ENCODE measurements around the gene SMG6.
"Not testable (repeated sequence)": the region's sequence is repeated elsewhere in the genome, so short reads cannot be mapped to it uniquely, and the experiment has no call there.

Gene SMG6

DNA sequence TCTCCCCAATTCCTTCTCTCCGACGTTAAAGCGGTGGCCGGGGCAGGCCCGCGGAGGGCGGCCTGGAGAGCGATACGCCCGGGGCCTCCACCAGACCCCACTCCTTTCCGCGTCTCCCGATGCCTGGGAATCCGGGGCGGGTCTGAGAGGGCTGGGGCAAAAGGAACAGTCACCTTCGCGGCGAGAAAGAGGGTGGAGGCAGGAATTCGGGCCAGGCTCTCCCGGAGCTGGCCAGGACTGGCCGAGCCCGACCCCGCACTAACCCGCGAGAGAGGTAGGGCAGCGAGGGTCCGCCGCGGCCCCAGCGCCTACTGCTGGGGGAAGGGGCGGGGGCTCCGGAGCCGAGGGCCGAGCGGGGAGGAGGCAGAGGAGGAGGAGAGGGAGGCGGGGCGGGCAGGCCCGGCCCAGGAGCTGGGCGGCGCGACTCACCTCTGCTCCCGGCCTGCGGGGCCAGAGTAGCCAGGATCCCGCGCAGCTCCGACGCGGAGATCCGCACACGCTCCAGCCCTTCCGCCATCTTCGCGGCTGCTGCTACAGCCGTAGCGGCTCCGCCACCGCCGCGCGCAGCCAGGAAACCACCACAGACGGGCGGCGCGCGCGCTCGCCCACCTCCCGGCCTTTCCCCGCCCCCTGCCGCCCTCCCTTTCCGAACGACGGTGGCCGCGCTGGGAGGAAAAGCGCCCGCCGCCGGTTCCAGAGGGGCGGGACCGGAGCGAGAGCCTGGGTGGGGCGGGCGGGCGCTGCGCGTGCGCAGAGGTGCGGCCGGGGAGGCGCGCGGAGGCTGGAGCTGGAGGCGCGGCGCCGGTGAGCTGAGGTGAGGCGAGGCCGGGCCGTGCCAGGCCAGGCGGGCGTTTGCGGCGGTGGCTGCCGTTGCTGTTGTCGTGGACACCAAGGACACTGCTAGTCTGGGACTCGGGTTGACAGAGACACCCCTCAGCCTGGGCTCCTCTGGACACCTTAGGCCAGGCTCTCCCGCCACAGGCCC lies at the start of gene SMG6, which contains the start of gene SRR:
TSS of gene SMG6 (minus strand) at position 582 of the 985 bp plus-strand sequence. CDS start at position 517, 65 bp downstream.
TSS of gene SRR (plus strand) at position 747 of the 985 bp plus-strand sequence. CDS start 11,611 bp downstream, outside the sequence.
- DNase-seq (ENCODE audit: low spot score): peak; percentile 99

DNA sequence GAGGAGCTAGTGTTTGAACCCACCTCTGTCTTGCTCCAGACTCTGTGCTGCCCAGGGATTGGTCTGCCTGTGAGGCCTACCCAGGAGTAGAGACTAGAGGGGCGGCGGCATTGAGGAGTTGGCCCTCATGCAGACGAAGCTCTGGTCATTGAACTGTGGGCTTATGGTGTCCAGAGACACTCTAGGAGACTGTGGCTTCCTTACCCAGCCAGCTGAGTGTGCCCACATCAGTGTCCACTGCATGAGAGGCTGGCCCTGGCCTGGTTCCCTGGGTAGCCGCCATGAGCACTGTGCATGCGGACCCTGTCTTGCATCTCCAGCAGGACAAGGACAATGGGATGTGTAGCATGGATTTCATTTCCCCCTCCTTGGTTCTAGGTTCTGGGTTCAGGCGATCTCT lies 47.7 kb upstream of the SMG6 start:
- no peak for DNase-seq (ENCODE audit: low spot score)

- DNase-seq (ENCODE audit: low spot score): no peak
Observed at GRCh38 chr17:2347805-2348685, 44.5 kb upstream of the SMG6 start.

GRCh38 chr17:2346475-2346874 lies 42.9 kb upstream of the SMG6 start:
- no peak for DNase-seq (ENCODE audit: low spot score)

GRCh38 chr17:2344528-2344927 lies 40.9 kb upstream of the SMG6 start:
- no peak for DNase-seq (ENCODE audit: low spot score)

DNA sequence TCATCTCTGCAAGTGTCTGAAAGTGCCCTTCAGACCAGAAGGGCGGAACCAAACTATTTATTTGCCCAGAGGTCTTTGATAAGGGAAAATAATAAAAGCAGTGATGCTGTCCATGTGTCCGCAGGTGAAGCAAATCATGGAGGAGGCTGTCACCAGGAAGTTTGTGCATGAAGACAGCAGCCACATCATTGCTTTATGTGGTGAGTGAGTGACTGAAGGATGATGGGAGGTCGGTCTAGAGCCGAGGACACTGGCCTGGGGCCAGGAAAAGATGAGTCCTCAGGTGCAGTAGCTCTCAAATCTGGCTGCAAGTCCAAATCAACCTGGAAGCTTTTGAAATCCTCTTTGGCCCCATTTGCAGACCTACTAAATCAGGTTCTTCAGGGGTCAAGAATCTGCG lies 39.8 kb upstream of the SMG6 start:
- no peak for DNase-seq (ENCODE audit: low spot score)

DNA sequence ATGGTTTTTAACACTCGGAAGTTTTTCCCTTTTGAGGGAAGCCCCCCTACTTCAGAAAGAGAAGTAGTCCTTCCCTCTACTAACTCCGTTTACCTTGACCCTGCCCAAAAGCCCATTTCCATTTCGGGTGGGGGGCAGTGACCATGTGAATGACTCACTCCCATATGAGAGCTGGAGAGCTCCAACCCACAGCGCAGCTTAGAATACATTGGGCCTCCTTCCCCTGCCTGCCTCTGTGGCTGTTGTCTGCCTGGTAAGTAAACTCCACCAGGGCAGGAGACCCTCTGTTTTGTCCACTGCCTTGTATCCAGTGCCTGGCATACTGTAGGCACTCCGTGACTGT lies 34.7 kb upstream of the SMG6 start:
- no peak for DNase-seq (ENCODE audit: low spot score)

DNA sequence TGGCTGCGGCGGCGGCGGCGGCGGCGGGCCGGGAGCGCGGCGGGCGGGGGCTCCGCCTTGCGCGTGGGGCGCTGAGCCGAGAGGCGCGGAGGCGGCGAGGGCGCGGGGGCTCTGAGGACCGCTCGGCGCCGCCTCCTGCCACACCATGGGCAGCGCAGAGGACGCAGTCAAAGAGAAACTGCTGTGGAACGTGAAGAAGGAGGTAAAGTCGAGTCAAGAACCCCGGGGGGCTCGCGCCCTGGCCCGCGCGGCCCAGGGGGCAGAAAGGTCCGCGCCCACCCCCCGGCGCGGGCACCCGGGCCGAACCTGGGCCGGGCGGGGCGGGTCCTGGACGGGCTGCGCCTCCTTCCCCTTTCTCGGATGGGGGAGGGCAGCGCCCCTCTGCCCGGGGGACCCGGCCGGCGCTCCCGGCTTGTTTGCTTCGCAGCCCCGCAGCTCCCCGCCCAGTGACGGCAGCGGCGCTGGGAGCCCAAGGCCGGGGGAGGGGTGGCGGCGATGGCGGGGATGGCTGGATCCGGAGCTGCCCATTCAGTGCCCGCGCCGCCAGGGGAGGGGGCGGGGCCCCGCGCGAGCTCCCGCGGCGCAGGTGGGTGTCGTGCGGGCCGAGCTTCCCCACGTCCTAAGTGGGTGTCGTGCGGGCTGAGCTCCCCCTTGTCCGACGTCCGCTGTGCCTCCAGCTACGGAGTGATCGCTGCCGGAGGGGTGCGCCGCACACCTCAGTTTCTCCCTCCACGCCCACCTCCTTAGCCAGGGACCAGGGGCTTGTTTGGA lies 34.1 kb upstream of the SMG6 start:
- DNase-seq (ENCODE audit: low spot score): peak; percentile 72

DNA sequence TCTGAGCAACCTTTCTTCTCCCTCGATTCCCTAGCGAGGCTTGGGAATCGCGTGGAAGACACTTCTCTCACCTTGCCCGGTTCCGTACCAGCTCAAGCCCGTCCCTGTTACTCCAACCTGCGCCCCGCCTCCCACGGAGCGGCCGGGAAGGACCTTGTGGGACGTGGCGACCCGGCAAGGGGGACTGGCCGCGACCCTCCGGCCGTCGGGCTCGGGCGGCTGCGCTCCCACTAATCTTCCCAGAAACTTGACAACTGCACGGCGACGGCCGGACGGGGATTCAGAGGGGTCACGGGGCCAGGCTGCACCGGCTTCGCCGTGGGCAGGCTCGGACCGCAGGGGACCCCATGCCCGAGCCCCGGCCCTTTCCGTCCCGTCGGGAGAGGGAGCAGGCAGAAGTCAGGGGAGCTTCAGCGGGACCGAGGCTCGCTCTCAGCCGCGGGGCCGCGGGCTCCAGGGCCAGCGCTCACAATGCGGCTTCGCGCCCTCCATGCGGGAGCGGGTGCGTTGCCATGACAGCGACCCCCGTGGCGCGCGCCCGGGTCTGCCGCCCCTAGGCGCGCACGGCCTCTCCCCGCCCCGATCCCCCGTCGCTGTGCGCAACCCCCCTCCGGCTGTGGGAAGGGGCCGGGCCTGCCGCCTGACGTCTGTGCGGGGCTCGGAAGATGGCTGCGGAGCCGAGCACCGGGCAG lies 33.4 kb upstream of the SMG6 start, which contains the start of gene SGSM2:
TSS of gene SGSM2 (plus strand) at position 650 of the 692 bp plus-strand sequence. CDS start 188 bp downstream, outside the sequence.
- DNase-seq (ENCODE audit: low spot score): peak; percentile 74

DNA sequence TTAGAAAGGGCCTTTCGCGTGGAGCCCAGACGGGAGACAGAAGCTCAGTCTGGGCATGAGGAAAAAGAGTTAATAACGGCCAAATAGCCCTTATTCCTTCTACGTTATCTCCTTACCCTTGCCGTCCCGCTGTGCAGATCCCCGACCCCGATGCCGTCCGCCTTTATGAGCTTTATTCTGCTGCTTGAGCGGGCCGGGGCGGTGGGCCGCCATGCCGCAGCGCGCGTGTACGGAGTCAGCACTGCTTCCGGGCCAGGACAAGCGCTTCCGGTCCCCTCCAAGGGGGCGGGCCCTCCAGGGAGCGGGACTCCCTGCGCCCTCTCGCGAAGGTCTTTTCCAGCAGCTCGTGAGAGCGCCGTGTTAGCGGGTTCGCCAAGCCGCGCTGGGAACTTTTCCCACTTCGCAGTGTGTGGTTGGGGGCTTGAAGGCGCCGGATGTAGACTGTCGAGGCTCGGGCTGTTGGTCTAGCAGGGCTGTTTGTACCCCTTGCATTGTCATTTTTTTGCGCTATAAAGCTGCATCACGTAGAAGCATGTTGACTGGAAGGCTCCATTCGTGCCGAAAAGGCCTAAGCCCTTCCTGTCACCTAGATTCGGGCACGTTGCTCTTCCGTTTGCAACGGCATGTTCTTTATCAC lies 32.7 kb upstream of the SMG6 start, which contains the start of gene TSR1:
TSS of gene TSR1 (minus strand) at position 243 of the 637 bp plus-strand sequence. CDS start at position 213, 30 bp downstream.
- DNase-seq (ENCODE audit: low spot score): peak; percentile 96

DNA sequence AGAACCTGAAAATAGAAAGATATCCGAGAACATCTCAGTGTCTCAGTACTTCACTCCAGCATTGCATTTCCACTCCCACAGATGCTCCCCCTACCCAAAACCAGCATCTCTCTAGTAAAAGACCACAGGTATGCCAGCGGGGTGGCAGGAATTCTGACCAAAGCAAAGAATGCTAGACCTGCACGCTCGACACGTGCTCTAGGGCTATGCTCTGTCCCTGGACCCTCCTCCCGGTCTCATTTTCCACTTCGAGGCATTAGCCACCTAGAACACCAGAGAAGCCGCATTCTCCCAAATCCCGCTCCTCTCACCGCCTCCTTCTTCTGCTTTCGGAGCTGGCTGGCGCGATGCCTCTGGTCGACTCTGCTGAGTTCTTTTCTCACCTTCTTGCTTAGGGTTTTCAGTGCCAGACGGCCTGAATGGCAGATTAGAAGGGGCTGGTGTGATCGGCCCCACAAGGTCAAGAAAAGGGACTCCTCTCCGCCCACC lies 32.2 kb upstream of the SMG6 start:
- peak; percentile 27 for DNase-seq (ENCODE audit: low spot score)

GRCh38 chr17:2331303-2331702 lies 27.7 kb upstream of the SMG6 start:
- DNase-seq (ENCODE audit: low spot score): no peak

DNA sequence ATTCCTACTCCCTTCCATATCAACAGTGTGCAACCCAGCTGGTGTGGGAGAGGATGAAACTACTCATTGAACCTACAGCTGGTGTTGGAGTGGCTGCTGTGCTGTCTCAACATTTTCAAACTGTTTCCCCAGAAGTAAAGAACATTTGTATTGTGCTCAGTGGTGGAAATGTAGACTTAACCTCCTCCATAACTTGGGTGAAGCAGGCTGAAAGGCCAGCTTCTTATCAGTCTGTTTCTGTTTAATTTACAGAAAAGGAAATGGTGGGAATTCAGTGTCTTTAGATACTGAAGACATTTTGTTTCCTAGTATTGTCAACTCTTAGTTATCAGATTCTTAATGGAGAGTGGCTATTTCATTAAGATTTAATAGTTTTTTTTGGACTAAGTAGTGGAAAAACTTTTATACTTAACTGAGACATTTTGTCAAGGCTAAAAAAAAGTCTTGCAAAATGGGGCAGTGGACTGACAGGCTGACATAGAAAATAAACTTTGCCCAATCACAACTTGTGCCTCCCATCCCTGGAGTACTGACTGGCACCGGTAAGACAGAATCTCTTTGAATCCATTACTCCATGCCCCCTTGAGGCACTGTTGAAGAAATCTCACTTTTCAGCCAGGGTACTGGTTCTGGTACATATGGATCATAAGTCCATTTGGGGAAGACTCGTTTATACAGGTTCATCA lies 20.2 kb upstream of the SMG6 start:
- DNase-seq (ENCODE audit: low spot score): no peak

- DNase-seq (ENCODE audit: low spot score): no peak
Observed at GRCh38 chr17:2321399-2321798, 17.8 kb upstream of the SMG6 start.

DNA sequence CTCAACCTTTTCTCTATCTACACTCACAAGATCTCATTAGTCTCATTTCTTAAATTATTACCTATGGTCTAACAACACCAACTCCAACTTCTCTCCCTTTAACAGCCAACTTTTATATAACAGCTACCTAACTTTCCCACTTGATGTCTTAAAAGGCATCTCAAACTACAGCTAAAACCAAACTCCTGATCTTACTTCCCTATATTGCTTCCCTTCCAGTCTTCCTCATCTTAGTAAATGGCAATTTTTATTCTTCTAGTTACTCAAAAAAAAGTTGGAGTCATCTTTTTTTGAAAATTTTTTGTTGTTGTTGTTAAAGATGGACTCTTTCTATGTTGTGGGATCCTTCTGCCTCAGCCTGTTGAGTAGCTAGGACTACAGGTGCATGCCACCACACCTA lies 15.5 kb upstream of the SMG6 start:
- no peak for DNase-seq (ENCODE audit: low spot score)

DNA sequence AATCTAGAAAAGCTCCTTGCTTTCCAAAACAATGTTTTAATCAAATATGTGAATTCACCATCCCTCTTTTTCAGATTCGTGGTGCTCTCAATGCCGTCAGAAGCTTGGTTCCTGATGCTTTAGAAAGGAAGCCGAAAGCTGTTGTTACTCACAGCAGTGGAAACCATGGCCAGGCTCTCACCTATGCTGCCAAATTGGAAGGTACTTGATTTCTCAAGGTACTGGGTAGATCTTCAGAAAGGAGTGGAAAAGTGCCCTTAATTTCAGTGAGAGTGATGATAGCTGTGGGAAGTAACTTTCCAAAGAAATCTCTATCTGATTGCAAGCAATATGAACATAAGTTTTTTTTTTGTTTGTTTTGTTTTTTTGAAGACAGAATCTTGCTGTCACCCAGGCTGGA lies 14.2 kb upstream of the SMG6 start:
- no peak for DNase-seq (ENCODE audit: low spot score)

DNA sequence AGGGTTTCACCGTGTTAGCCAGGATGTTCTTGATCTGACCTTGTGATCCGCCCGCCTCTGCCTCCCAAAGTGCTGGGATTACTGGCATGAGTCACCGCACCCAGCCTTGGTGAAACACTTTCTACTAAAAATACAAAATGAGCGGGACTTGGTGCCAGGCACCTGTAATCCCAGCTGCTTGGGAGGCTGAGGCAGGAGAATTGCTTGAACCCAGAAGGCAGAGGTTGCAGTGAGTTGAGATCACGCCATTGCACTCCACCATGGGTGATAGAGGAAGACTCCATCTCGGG lies 13.3 kb upstream of the SMG6 start:
- DNase-seq (ENCODE audit: low spot score): not testable (repeated sequence)

DNA sequence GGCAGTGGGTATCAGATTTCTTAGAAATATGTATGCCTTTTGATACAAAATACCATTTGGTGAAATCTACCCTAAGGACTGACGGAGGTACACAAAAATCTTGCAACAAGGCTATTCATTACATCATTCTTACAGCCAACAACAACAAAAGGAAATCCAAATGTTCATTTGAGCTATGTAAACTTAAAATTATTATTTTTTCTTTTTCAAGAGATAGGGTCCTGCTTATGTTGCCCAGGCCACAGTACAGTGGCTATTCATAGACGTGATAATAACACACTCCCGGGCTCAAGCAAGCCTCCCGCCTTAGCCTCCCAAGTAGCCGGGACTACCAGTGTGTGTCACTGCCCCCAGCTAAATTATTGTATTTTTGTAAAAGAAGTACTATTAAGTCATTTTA lies 9.2 kb upstream of the SMG6 start:
- DNase-seq (ENCODE audit: low spot score): no peak

DNA sequence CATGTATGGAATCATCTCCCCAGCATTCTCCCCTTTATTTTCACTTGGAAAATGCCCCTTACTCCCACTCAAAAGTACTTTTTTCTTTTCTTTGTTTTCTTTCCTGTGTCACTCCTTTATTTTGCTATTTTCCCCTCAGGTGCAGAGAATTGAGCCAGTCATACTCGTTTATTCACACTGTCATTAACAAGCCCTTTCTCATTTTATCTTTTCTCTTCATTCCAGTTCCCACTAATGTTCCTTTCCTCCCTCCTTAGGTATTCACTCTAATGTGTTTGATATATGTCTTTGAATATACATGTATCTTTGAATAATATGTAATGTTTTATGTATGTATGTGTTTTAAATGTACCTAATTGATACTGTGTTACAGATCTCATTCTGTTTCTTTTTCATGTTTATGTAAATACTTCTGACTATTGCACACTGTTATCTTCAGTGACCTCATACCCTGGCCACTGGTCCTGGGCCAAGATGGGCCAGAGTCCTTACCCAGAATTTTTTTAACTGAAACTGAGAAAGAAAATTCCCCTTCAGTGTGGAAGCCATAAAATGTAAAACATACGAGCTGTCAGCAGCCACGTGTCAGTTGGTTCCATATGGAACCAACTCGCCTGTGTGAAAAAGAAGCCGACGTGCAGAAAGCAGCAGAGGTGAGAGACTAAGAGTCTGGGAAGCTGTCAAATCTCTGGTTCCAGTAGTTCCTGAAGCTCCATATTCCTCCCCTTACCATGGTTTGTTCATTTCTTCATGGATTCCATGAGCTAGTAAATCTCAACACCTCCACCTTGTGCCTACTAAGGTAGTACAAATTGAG lies 6.0 kb upstream of the SMG6 start:
- DNase-seq (ENCODE audit: low spot score): no peak
